Nephron progenitor cell (in vitro differentiated cells): ENCODE results near the gene LIN7B.

Source experiments
- DNase-seq: peaks from one replicate; pipeline ENCODE4 v3.0.0; 2021
- H3K27ac Mint-ChIP-seq: 2 replicates; pipeline ENCODE4 v1.8.0; 2021; ENCODE audit warnings: mild to moderate bottlenecking, moderate library complexity, mixed read lengths
- H3K27me3 Mint-ChIP-seq: 2 replicates; pipeline ENCODE4 v1.8.0; 2021; ENCODE audit warnings: mild to moderate bottlenecking, low read depth, mixed read lengths; ENCODE audit not compliant: poor library complexity
- H3K36me3 Mint-ChIP-seq: 2 replicates; pipeline ENCODE4 v1.8.0; 2021; ENCODE audit warnings: low read depth, mixed read lengths
- H3K4me1 Mint-ChIP-seq: 2 replicates; pipeline ENCODE4 v1.8.0; 2021; ENCODE audit warnings: mixed read lengths
- H3K4me3 Mint-ChIP-seq: 2 replicates; pipeline ENCODE4 v1.8.0; 2021; ENCODE audit warnings: mild to moderate bottlenecking, moderate library complexity, mixed read lengths
- H3K9me3 Mint-ChIP-seq: 2 replicates; pipeline ENCODE4 v1.8.0; 2021; ENCODE audit warnings: mild to moderate bottlenecking, moderate library complexity, mixed read lengths
- CTCF ChIP-seq: fragments of 200-600 bp; sonication (generic); IDR thresholded peaks from 2 replicates; pipeline ENCODE4 v1.5.0; 2021; ENCODE audit warnings: antibody characterized with exemption

LIN7B gene

GRCh38 chr19:49101160-49101559, 13.0 kb upstream of the LIN7B start:
- Mint-ChIP-seq H3K4me3 (peak overlapping the region; percentile 13), H3K27ac (peak overlapping the region; percentile 95), H3K36me3 (peaks cover 54% of the 10 kb centered on the region), H3K27me3 (peaks cover 5% of the 10 kb centered on the region), H3K4me1 (peaks cover 65% of the 10 kb centered on the region), H3K9me3 (no peaks in the 10 kb centered on the region)
- TF ChIP-seq CTCF, result no peak
- no peak for DNase-seq

- no peak for DNase-seq
- TF ChIP-seq CTCF, result no peak
- Mint-ChIP-seq H3K4me1 (peaks cover 75% of the 10 kb centered on the region), H3K36me3 (peaks cover 58% of the 10 kb centered on the region), H3K27me3 (peaks cover 5% of the 10 kb centered on the region), H3K27ac (peak overlapping the region; percentile 96), H3K9me3 (no peaks in the 10 kb centered on the region), H3K4me3 (no peak overlapping the region)
Observed at GRCh38 chr19:49102303-49102702, 11.9 kb upstream of the LIN7B start.

GRCh38 chr19:49103331-49104085, 10.7 kb upstream of the LIN7B start:
- TF ChIP-seq CTCF, result no peak
- DNase-seq, result no peak
- H3K27ac Mint-ChIP-seq, result peak overlapping the region; percentile 96
- no peak overlapping the region for H3K4me3 Mint-ChIP-seq
- H3K36me3 Mint-ChIP-seq, result peaks cover 54% of the 10 kb centered on the region
- peaks cover 5% of the 10 kb centered on the region for H3K27me3 Mint-ChIP-seq
- H3K9me3 Mint-ChIP-seq, result no peaks in the 10 kb centered on the region
- peaks cover 66% of the 10 kb centered on the region for H3K4me1 Mint-ChIP-seq

- DNase-seq, result peak; percentile 67
- Mint-ChIP-seq H3K9me3 (no peaks in the 10 kb centered on the region), H3K27ac (peak overlapping the region; percentile 86), H3K27me3 (peaks cover 5% of the 10 kb centered on the region), H3K4me1 (peaks cover 65% of the 10 kb centered on the region), H3K4me3 (peak overlapping the region; percentile 43), H3K36me3 (peaks cover 54% of the 10 kb centered on the region)
- TF ChIP-seq CTCF, result no peak
Observed at GRCh38 chr19:49104229-49104864, 9.8 kb upstream of the LIN7B start.

GRCh38 chr19:49106648-49107135, 7.5 kb upstream of the LIN7B start:
- peaks cover 41% of the 10 kb centered on the region for H3K36me3 Mint-ChIP-seq
- peak; percentile 75 for TF ChIP-seq CTCF
- no peaks in the 10 kb centered on the region for H3K9me3 Mint-ChIP-seq
- DNase-seq, result peak; percentile 73
- H3K27me3 Mint-ChIP-seq, result peaks cover 2% of the 10 kb centered on the region
- no peak overlapping the region for H3K4me3 Mint-ChIP-seq
- H3K4me1 Mint-ChIP-seq, result peaks cover 50% of the 10 kb centered on the region
- H3K27ac Mint-ChIP-seq, result peak overlapping the region; percentile 36
